HepG2 (cell line): ENCODE results near the gene B4GALT7. TPM values are rescaled to one million over a fixed set of nuclear protein-coding genes. Genes with fewer than 3 reads are reported as not detected.
A peak's percentile ranks its signal among the peaks of the same experiment; 100 is the strongest.

Experiments
- ATAC-seq: fragments of 200-7000 bp; cut with Tn5 transposase; 3 replicates; pipeline ENCODE4 v1.9.1; 2020; ENCODE audit warnings: mild to moderate bottlenecking, moderate library complexity
- BruUV-seq: library from RNA; stranded (reverse); fragments of 400-500 nt; replicated peaks from 2 replicates; lab custom pipeline; 2021; lab: Mats Ljungman, UMichigan
- CTCF ChIA-PET: fragments of 300-600 bp; formaldehyde crosslinking; extraction: SDS; loops from one replicate; lab custom pipeline; 2021; ENCODE audit warnings: low total read pairs, inconsistent platforms, low intra/inter-chr PET ratio; lab: Yijun Ruan, JAX
- POLR2A ChIA-PET: fragments of 350-600 bp; sonication (Branson Sonifier 250); formaldehyde crosslinking; loops from one replicate; lab custom pipeline; 2020; ENCODE audit warnings: antibody characterized with exemption, inconsistent platforms; lab: Yijun Ruan, JAX
- DNase-seq: peaks from one replicate; pipeline ENCODE4 v3.0.0-alpha.2; 2015; ENCODE audit warnings: low spot score
- FAIRE-seq: peaks from 3 replicates; lab custom pipeline; 2011; peaks lifted over from hg19 to GRCh38; lab: Jason Lieb, UNC
- H2AFZ ChIP-seq: one replicate; pipeline ENCODE4 v1.6.1; 2011; ENCODE audit warnings: low read length, inconsistent platforms
- H3K27ac ChIP-seq: fragments of 300-600 bp; 3 replicates; pipeline ENCODE4 v1.8.0; 2011; ENCODE audit warnings: mixed run types, mild to moderate bottlenecking, mixed read lengths, low read length, inconsistent platforms; ENCODE audit not compliant: insufficient read depth; ENCODE audit errors: extremely low read length
- H3K27me3 ChIP-seq, 2 experiments: fragments of 200-600 bp in 1 of 2; 2 replicates in 1 of 2; 3 replicates in 1 of 2; pipeline versions ENCODE4 v1.6.0 to v1.8.0; 2011; ENCODE audit warnings: low read length in 2 of 2, mild to moderate bottlenecking in 2 of 2, moderate library complexity in 2 of 2, inconsistent platforms in 1 of 2; ENCODE audit not compliant: insufficient read depth in 2 of 2, control insufficient read depth in 1 of 2
- H3K36me3 ChIP-seq, 2 experiments: fragments of 200-600 bp in 1 of 2; replicated peaks in 1 of 2; 2 replicates in 1 of 2; 3 replicates in 1 of 2; pipeline versions ENCODE4 v1.5.1 to v1.8.0; 2011; ENCODE audit warnings: low read length in 2 of 2, inconsistent platforms in 1 of 2; ENCODE audit not compliant: insufficient read depth in 2 of 2, control insufficient read depth in 1 of 2
- H3K4me1 ChIP-seq: 2 replicates; pipeline ENCODE4 v1.5.1; 2012; ENCODE audit warnings: low read length, inconsistent platforms; ENCODE audit not compliant: insufficient read depth
- H3K4me2 ChIP-seq: 2 replicates; pipeline ENCODE4 v1.6.0; 2011; ENCODE audit warnings: low read depth, low read length, inconsistent platforms
- H3K4me3 ChIP-seq, 3 experiments: fragments of 200-600 bp in 1 of 3; sonication (generic), shearing (Covaris generic) in 1 of 3; replicated peaks in 1 of 3; 2 replicates each; pipeline ENCODE4 v1.5.1; 2011 to 2016; ENCODE audit warnings: low read length in 3 of 3, inconsistent platforms in 2 of 3, low read depth in 2 of 3, mild to moderate bottlenecking in 2 of 3, control low read depth in 1 of 3, mixed read lengths in 1 of 3; ENCODE audit not compliant: insufficient read depth in 1 of 3
- H3K79me2 ChIP-seq: one replicate; pipeline ENCODE4 v1.6.1; 2011; ENCODE audit warnings: low read length, inconsistent platforms; ENCODE audit not compliant: insufficient read depth
- H3K9ac ChIP-seq: 2 replicates; pipeline ENCODE4 v1.6.0; 2011; ENCODE audit warnings: mild to moderate bottlenecking, low read depth, low read length, inconsistent platforms; ENCODE audit not compliant: insufficient read depth
- H3K9me3 ChIP-seq: 2 replicates; pipeline ENCODE4 v1.5.1; 2012; ENCODE audit warnings: mild to moderate bottlenecking, low read length
- H4K20me1 ChIP-seq: 2 replicates; pipeline ENCODE4 v1.6.0; 2011; ENCODE audit warnings: inconsistent platforms, mild to moderate bottlenecking, low read length, moderate library complexity; ENCODE audit not compliant: insufficient read depth
- IRF9 ChIP-seq: sonication (generic); formaldehyde crosslinking; IDR thresholded peaks from 2 replicates; pipeline ENCODE4 v1.8.0; 2022; ENCODE audit warnings: missing genetic modification reagents, mild to moderate bottlenecking, borderline replicate concordance
- KIAA2018 ChIP-seq: sonication (generic); formaldehyde crosslinking; IDR thresholded peaks from 2 replicates; pipeline ENCODE4 v1.5.0; 2020; ENCODE audit warnings: mild to moderate bottlenecking, missing genetic modification reagents, borderline replicate concordance
- KLF9 ChIP-seq: IDR thresholded peaks from 2 replicates; pipeline ENCODE4 v1.6.1; 2016; ENCODE audit warnings: low read depth
- NFE2L1 ChIP-seq: sonication (generic); formaldehyde crosslinking; IDR thresholded peaks from 2 replicates; pipeline ENCODE4 v1.4.0; 2020; ENCODE audit warnings: missing genetic modification reagents, mild to moderate bottlenecking, borderline replicate concordance
- SNAPC2 ChIP-seq: sonication (generic); formaldehyde crosslinking; IDR thresholded peaks from 2 replicates; pipeline ENCODE4 v1.8.1; 2022; ENCODE audit warnings: mild to moderate bottlenecking, missing genetic modification reagents
- THAP8 ChIP-seq: sonication (generic); formaldehyde crosslinking; IDR thresholded peaks from 2 replicates; pipeline ENCODE4 v1.5.1; 2020; ENCODE audit warnings: missing genetic modification reagents, mild to moderate bottlenecking, borderline replicate concordance
- ZBTB39 ChIP-seq: sonication (generic); formaldehyde crosslinking; IDR thresholded peaks from 2 replicates; pipeline ENCODE4 v1.5.0; 2020; ENCODE audit warnings: missing genetic modification reagents
- ZIK1 ChIP-seq: sonication (generic); formaldehyde crosslinking; IDR thresholded peaks from 2 replicates; pipeline ENCODE4 v1.5.0; 2020; ENCODE audit warnings: mild to moderate bottlenecking, low read depth, missing genetic modification reagents, borderline replicate concordance
- ZNF24 ChIP-seq: fragments of 450-650 bp; IDR thresholded peaks from 2 replicates; pipeline ENCODE4 v1.6.1; 2017; ENCODE audit warnings: antibody characterized with exemption, mild to moderate bottlenecking
- ZNF605 ChIP-seq: sonication (generic); formaldehyde crosslinking; IDR thresholded peaks from 2 replicates; pipeline ENCODE4 v1.8.0; 2022; ENCODE audit warnings: mild to moderate bottlenecking, missing genetic modification reagents
- ZNF768 ChIP-seq: sonication (generic); formaldehyde crosslinking; IDR thresholded peaks from 2 replicates; pipeline ENCODE4 v1.4.0; 2020; ENCODE audit warnings: missing genetic modification reagents
- ZNF773 ChIP-seq: sonication (generic); formaldehyde crosslinking; IDR thresholded peaks from 2 replicates; pipeline ENCODE4 v1.4.0; 2020; ENCODE audit warnings: missing genetic modification reagents, borderline replicate concordance
- WGBS: methylation state at CpG from one replicate; pipeline ENCODE4 v1.1.6; 2017; ENCODE audit warnings: low lambda C conversion rate; 5-methylcytosine and 5-hydroxymethylcytosine counted together
- in situ Hi-C: cut with HindIII; loops from 2 replicates; pipeline ENCODE4 v1.10.0; 2017; ENCODE audit warnings: low pct_unique_long_range_greater_than_20kb; ENCODE audit not compliant: extremely low pct_ligation_motif_present
- intact Hi-C: fragments of 100-400 bp; cut with micrococcal nuclease; formaldehyde crosslinking; loops from one replicate; pipeline ENCODE4 v1.10.0; 2022; ENCODE audit not compliant: unreplicated experiment
- polyA plus RNA-seq, 8 experiments: library from polyadenylated mRNA; depleted of rRNA in 3 of 8; stranded (reverse) in 7 of 8; unstranded in 1 of 8; fragments of >200 nt; fragmentation: Illumina TruSeq in 4 of 8; extraction: Trizol in 4 of 8; gene quantifications; 2 replicates each; pipeline versions ENCODE4 v1.2.1 to v1.2.3, GENCODE V29; 2011 to 2016; ENCODE audit warnings: low read depth in 4 of 8, missing spikeins in 1 of 8, mixed read lengths in 1 of 8; ENCODE audit not compliant: insufficient read depth in 1 of 8
- total RNA-seq, 5 experiments: library from RNA; depleted of rRNA; stranded (reverse); fragments of >200 nt; fragmentation: Illumina TruSeq; extraction: Trizol; gene quantifications; 2 replicates each; pipeline ENCODE4 v1.2.3, GENCODE V29; 2016; ENCODE audit warnings: low read depth in 1 of 5

The B4GALT7 gene
- total and polyA plus RNA-seq, 2 of the 13 experiments (the other 11 are each of a cell fraction or from before 2014, with no cell fraction given), result 16.4 to 20.5 TPM

GRCh38 chr5:177555228-177555627 is 44.7 kb upstream of the B4GALT7 start:
- peak overlapping the region in 2 of 3 experiments; percentile 39 to 96; a peak in 2 of 6 replicates for H3K4me3 ChIP-seq
- POLR2A ChIA-PET, result no interaction called here
- peaks cover 5 to 16% of the 10 kb centered on the region in 2 experiments; a peak in 4 of 5 replicates for H3K36me3 ChIP-seq
- H3K9me3 ChIP-seq, result no peaks in the 10 kb centered on the region
- H3K27me3 ChIP-seq, result no peaks in the 10 kb centered on the region
- H3K4me1 ChIP-seq, result peaks cover 59% of the 10 kb centered on the region
- H3K79me2 ChIP-seq, result peaks cover 43% of the 10 kb centered on the region
- DNase-seq (no peak), FAIRE-seq (no peak), ATAC-seq (no peak)
- peak overlapping the region; percentile 59 for H2AFZ ChIP-seq
- no TSS peak for BruUV-seq
- H3K4me2 ChIP-seq, result peak overlapping the region; percentile 88; the same call in 1 of the 2 replicates
- WGBS, result 97% methylated on average over 2 of the region's 2 CpGs
- TF ChIP-seq KLF9 (CRISPR knock-in tag) (no peak), SNAPC2 (no peak), KIAA2018 (CRISPR knock-in tag) (no peak), ZNF24 (no peak), ZBTB39 (CRISPR knock-in tag) (no peak), IRF9 (no peak), ZNF773 (CRISPR knock-in tag) (no peak), NFE2L1 (CRISPR knock-in tag) (no peak), THAP8 (no peak), ZNF768 (CRISPR knock-in tag) (no peak), ZIK1 (CRISPR knock-in tag) (no peak), ZNF605 (CRISPR knock-in tag) (no peak)
- TF ChIP-seq, all 625 proteins: peak for 0
- Histone ChIP-seq H3K9ac (no peak overlapping the region), H4K20me1 (peaks cover 7% of the 10 kb centered on the region; the same call in 1 of the 2 replicates), H3K27ac (no peak overlapping the region)
- intact Hi-C loops, result no loop called here
- in situ Hi-C loops, result no loop called here
- CTCF ChIA-PET, result no interaction called here
